Stomach (tissue), 9 donors: ENCODE data around the gene DLG2. TPM values are rescaled to one million over a fixed set of nuclear protein-coding genes. Genes with fewer than 3 reads are reported as not detected.

Experiments
- DNase-seq, 2 donors: peaks; one replicate each; pipeline versions ENCODE4 v3.0.0 to v3.0.0-alpha.2; 2013 to 2019
- H3K27ac ChIP-seq, 5 donors: fragments of 200-600 bp in 4 of 5; sonication (generic) in 4 of 5; one replicate each; pipeline ENCODE4 v1.5.1; 2013 to 2019; ENCODE audit warnings: mild to moderate bottlenecking in 1 of 5, moderate library complexity in 1 of 5
- H3K27me3 ChIP-seq, 3 donors: fragments of 200-600 bp; sonication (generic); one replicate each; pipeline ENCODE4 v1.5.1; 2017 to 2019; ENCODE audit warnings: mixed run types in 1 of 3
- H3K36me3 ChIP-seq, 4 donors: fragments of 200-600 bp; sonication (generic); 1 replicate in 3 of 4; 2 replicates in 1 of 4; pipeline ENCODE4 v1.5.1; 2016 to 2019
- H3K4me1 ChIP-seq, 4 donors: fragments of 200-600 bp; sonication (generic); one replicate each; pipeline ENCODE4 v1.5.1; 2016 to 2019
- H3K4me3 ChIP-seq, 4 donors: fragments of 200-600 bp; sonication (generic) in 3 of 4; one replicate each; pipeline ENCODE4 v1.5.1; 2016 to 2019; ENCODE audit warnings: mild to moderate bottlenecking in 1 of 4
- H3K9me3 ChIP-seq, 4 donors: fragments of 200-600 bp; sonication (generic); one replicate each; pipeline ENCODE4 v1.5.1; 2016 to 2019
- CTCF ChIP-seq, 7 experiments: fragments of 450-650 bp in 4 of 7; fragments of 200-600 bp in 3 of 7; sonication (generic) in 3 of 7; IDR thresholded peaks; one replicate each; pipeline ENCODE4 v1.5.1; 2016 to 2019; ENCODE audit warnings: antibody characterized with exemption in 7 of 7, control low read depth in 2 of 7, mild to moderate bottlenecking in 1 of 7
- EP300 ChIP-seq: sonication (generic); formaldehyde crosslinking; IDR thresholded peaks from one replicate; pipeline ENCODE4 v1.6.1; 2017; ENCODE audit warnings: antibody characterized with exemption
- POLR2A ChIP-seq, 4 donors: fragments of 450-650 bp; IDR thresholded peaks; one replicate each; pipeline ENCODE4 v1.6.1; 2016; ENCODE audit warnings: antibody characterized with exemption in 4 of 4, control low read depth in 2 of 4, mild to moderate bottlenecking in 1 of 4, moderate library complexity in 1 of 4
- POLR2AphosphoS5 ChIP-seq, 3 donors: sonication (generic); formaldehyde crosslinking; IDR thresholded peaks; one replicate each; pipeline ENCODE4 v1.6.1; 2016; ENCODE audit warnings: antibody characterized with exemption in 3 of 3
- WGBS, 5 donors: extraction: QIAGEN DNeasy Blood & Tissue Kit in 3 of 5; methylation state at CpG; one replicate each; pipeline versions ENCODE4 v1.1.5 to v1.1.7; 2013 to 2018; 5-methylcytosine and 5-hydroxymethylcytosine counted together
- intact Hi-C: fragments of 100-400 bp; cut with DNase I; formaldehyde crosslinking; loops from one replicate; pipeline ENCODE4 v1.15.1; 2023; ENCODE audit warnings: low total_unique reads
- polyA plus RNA-seq, 3 donors: library from polyadenylated mRNA; stranded (reverse); fragments of 200-250 nt; gene quantifications; one replicate each; pipeline ENCODE4 v1.2.3, GENCODE V29; 2013
- total RNA-seq, 5 donors: library from RNA; depleted of rRNA; stranded (reverse); fragments of >200 nt; gene quantifications; one replicate each; pipeline versions ENCODE4 v1.1.0 to v1.2.3, GENCODE V29; 2014 to 2016
- donor health status: healthy with polysubstance abuse.
- donor health status: Bipolar disorder and iron deficiency.
- donor health status: healthy.

Gene DLG2
- total and polyA plus RNA-seq, 8 donors = 1.3 to 19.1 (median 3.5) TPM

GRCh38 chr11:83922953-83923352, 1704.2 kb downstream of the DLG2 start:
- TF ChIP-seq EP300 (no peak), CTCF (IDR thresholded peaks at IDR 0.05) (no peak), POLR2AphosphoS5 (IDR thresholded peaks at IDR 0.05) (no peak), POLR2A (IDR thresholded peaks at IDR 0.05) (no peak)
- Histone ChIP-seq H3K36me3 (no peaks in the 10 kb centered on the region), H3K4me3 (no peak overlapping the region), H3K27me3 (no peaks in the 10 kb centered on the region), H3K4me1 (no peaks in the 10 kb centered on the region), H3K9me3 (no peaks in the 10 kb centered on the region), H3K27ac (no peak overlapping the region)
- 71 to 86% (median 85%) methylated on average over 1 of the region's 1 CpG for WGBS, 5 donors
- no peak for DNase-seq
- intact Hi-C loops = no loop called here

- TF ChIP-seq EP300 = no peak
- no peak for TF ChIP-seq POLR2A (IDR thresholded peaks at IDR 0.05)
- no peak for TF ChIP-seq POLR2AphosphoS5 (IDR thresholded peaks at IDR 0.05)
- no peak for TF ChIP-seq CTCF (IDR thresholded peaks at IDR 0.05)
- WGBS, 5 donors = 59 to 76% (median 61%) methylated on average over 4 of the region's 4 CpGs
- intact Hi-C loops = no loop called here
- H3K9me3 ChIP-seq = no peaks in the 10 kb centered on the region
- H3K27me3 ChIP-seq = no peaks in the 10 kb centered on the region
- DNase-seq = no peak
- H3K27ac ChIP-seq = no peak overlapping the region
- no peaks in the 10 kb centered on the region for H3K36me3 ChIP-seq
- no peaks in the 10 kb centered on the region for H3K4me1 ChIP-seq
- no peak overlapping the region for H3K4me3 ChIP-seq
These were observed 1704.8 kb downstream of the DLG2 start for GRCh38 chr11:83922318-83922717.

- TF ChIP-seq POLR2AphosphoS5 (IDR thresholded peaks at IDR 0.05) = no peak
- TF ChIP-seq EP300 = no peak
- TF ChIP-seq POLR2A (IDR thresholded peaks at IDR 0.05) = no peak
- 60 to 72% (median 67%) methylated on average over 7 of the region's 7 CpGs for WGBS, 5 donors
- DNase-seq = peak in 1 of 2 donors; percentile 13
These were observed 1705.5 kb downstream of the DLG2 start for GRCh38 chr11:83921447-83922192.

GRCh38 chr11:83918476-83918875, 1708.7 kb downstream of the DLG2 start:
- no peak for DNase-seq
- Histone ChIP-seq H3K27me3 (no peaks in the 10 kb centered on the region), H3K4me1 (no peaks in the 10 kb centered on the region), H3K9me3 (no peaks in the 10 kb centered on the region), H3K4me3 (no peak overlapping the region), H3K36me3 (no peaks in the 10 kb centered on the region), H3K27ac (no peak overlapping the region)
- WGBS, 5 donors = 31 to 50% (median 42%) methylated on average over 3 of the region's 3 CpGs
- intact Hi-C loops = no loop called here
- TF ChIP-seq CTCF (IDR thresholded peaks at IDR 0.05) = no peak
- TF ChIP-seq EP300 = no peak
- TF ChIP-seq POLR2AphosphoS5 (IDR thresholded peaks at IDR 0.05) = no peak
- TF ChIP-seq POLR2A (IDR thresholded peaks at IDR 0.05) = no peak

More at GRCh38 chr11:83921447-83922192, 1705.5 kb downstream of the DLG2 start:
- H3K4me3 ChIP-seq = no peak overlapping the region
- no peak overlapping the region for H3K27ac ChIP-seq
- intact Hi-C loops = no loop called here
- H3K9me3 ChIP-seq = no peaks in the 10 kb centered on the region
- H3K4me1 ChIP-seq = no peaks in the 10 kb centered on the region
- no peaks in the 10 kb centered on the region for H3K36me3 ChIP-seq
- no peaks in the 10 kb centered on the region for H3K27me3 ChIP-seq

- no peaks in the 10 kb centered on the region for H3K9me3 ChIP-seq
- no peaks in the 10 kb centered on the region for H3K36me3 ChIP-seq
- no peaks in the 10 kb centered on the region for H3K27me3 ChIP-seq
- TF ChIP-seq CTCF (IDR thresholded peaks at IDR 0.05) = no peak
- no peak for TF ChIP-seq EP300
- TF ChIP-seq POLR2AphosphoS5 (IDR thresholded peaks at IDR 0.05) = no peak
- TF ChIP-seq POLR2A (IDR thresholded peaks at IDR 0.05) = no peak
- DNase-seq = no peak
- no peaks in the 10 kb centered on the region for H3K4me1 ChIP-seq
- intact Hi-C loops = no loop called here
- H3K27ac ChIP-seq = no peak overlapping the region
- H3K4me3 ChIP-seq = no peak overlapping the region
These were observed 1712.1 kb downstream of the DLG2 start for GRCh38 chr11:83914995-83915394.
